IMR-90 (cell line): ENCODE results near the gene MBL2. TPM values are rescaled to one million over a fixed set of nuclear protein-coding genes. Genes with fewer than 3 reads are reported as not detected.

ENCODE experiments used
- ATAC-seq: fragments of 200-7000 bp; cut with Tn5 transposase; 2 replicates; pipeline ENCODE4 v1.9.1; 2020; ENCODE audit warnings: low read depth, mild to moderate bottlenecking, moderate library complexity
- BruUV-seq: library from RNA; stranded (reverse); fragments of 400-500 nt; replicated peaks from 2 replicates; lab custom pipeline; 2021; lab: Mats Ljungman, UMichigan
- CTCF ChIA-PET: fragments of 300-600 bp; formaldehyde crosslinking; extraction: SDS; loops from one replicate; lab custom pipeline; 2021; ENCODE audit warnings: antibody characterized with exemption; lab: Yijun Ruan, JAX
- POLR2A ChIA-PET: fragments of 300-600 bp; sonication (Branson Sonifier 250); formaldehyde crosslinking; loops from one replicate; lab custom pipeline; 2022; ENCODE audit warnings: antibody characterized with exemption; ENCODE audit not compliant: unreplicated experiment; lab: Charles Lee
- DNase-seq: peaks from one replicate; pipeline ENCODE4 v3.0.0; 2013
- H2AFZ ChIP-seq: replicated peaks from 2 replicates; pipeline ENCODE3; 2013; ENCODE audit warnings: low read length, mild to moderate bottlenecking; ENCODE audit not compliant: poor library complexity
- H2AK5ac ChIP-seq: 2 replicates; pipeline ENCODE4 v1.6.1; 2013; ENCODE audit warnings: low read depth, low read length, inconsistent platforms
- H2AK9ac ChIP-seq: replicated peaks from 2 replicates; pipeline ENCODE3; 2013; ENCODE audit warnings: mild to moderate bottlenecking, low read depth, low read length, moderate library complexity; ENCODE audit not compliant: poor library complexity
- H2BK120ac ChIP-seq: 2 replicates; pipeline ENCODE4 v1.6.1; 2013; ENCODE audit warnings: low read depth, low read length, inconsistent platforms
- H2BK15ac ChIP-seq: 3 replicates; pipeline ENCODE4 v1.6.1; 2013; ENCODE audit warnings: low read depth, low read length, inconsistent platforms
- H2BK20ac ChIP-seq: 2 replicates; pipeline ENCODE4 v1.6.1; 2013; ENCODE audit warnings: low read depth, mild to moderate bottlenecking, inconsistent platforms, low read length, moderate library complexity
- H2BK5ac ChIP-seq: 2 replicates; pipeline ENCODE4 v1.6.1; 2013; ENCODE audit warnings: mild to moderate bottlenecking, low read depth, low read length, inconsistent platforms; ENCODE audit not compliant: poor library complexity, severe bottlenecking
- H3K14ac ChIP-seq: replicated peaks from 2 replicates; pipeline ENCODE4 v1.6.1; 2013; ENCODE audit warnings: low read depth, low read length, inconsistent platforms
- H3K18ac ChIP-seq: 2 replicates; pipeline ENCODE4 v1.6.1; 2013; ENCODE audit warnings: low read depth, low read length, control low read depth
- H3K23ac ChIP-seq: 2 replicates; pipeline ENCODE4 v1.6.1; 2013; ENCODE audit warnings: low read depth, low read length, inconsistent platforms
- H3K27ac ChIP-seq: 2 replicates; pipeline ENCODE4 v1.5.1; 2013; ENCODE audit warnings: mild to moderate bottlenecking, control low read depth, low read length; ENCODE audit not compliant: insufficient read depth
- H3K27me3 ChIP-seq: 2 replicates; pipeline ENCODE4 v1.6.1; 2013; ENCODE audit warnings: low read length; ENCODE audit not compliant: control insufficient read depth, insufficient read depth
- H3K36me3 ChIP-seq: 2 replicates; pipeline ENCODE4 v1.6.1; 2013; ENCODE audit warnings: low read length, mixed read lengths; ENCODE audit not compliant: control insufficient read depth, insufficient read depth
- H3K4ac ChIP-seq: 2 replicates; pipeline ENCODE4 v1.6.1; 2013; ENCODE audit warnings: low read depth, low read length, inconsistent platforms
- H3K4me1 ChIP-seq: 2 replicates; pipeline ENCODE4 v1.6.1; 2013; ENCODE audit warnings: low read length, mixed read lengths; ENCODE audit not compliant: control insufficient read depth, insufficient read depth
- H3K4me2 ChIP-seq: 2 replicates; pipeline ENCODE4 v1.6.1; 2013; ENCODE audit warnings: low read depth, mild to moderate bottlenecking, control low read depth, low read length, moderate library complexity
- H3K4me3 ChIP-seq: 2 replicates; pipeline ENCODE4 v1.5.1; 2013; ENCODE audit warnings: low read depth, mild to moderate bottlenecking, control low read depth, low read length, moderate library complexity; ENCODE audit not compliant: insufficient read depth
- H3K56ac ChIP-seq: 2 replicates; pipeline ENCODE4 v1.6.1; 2013; ENCODE audit warnings: low read length, inconsistent platforms; ENCODE audit not compliant: insufficient read depth; ENCODE audit errors: extremely low read depth
- H3K79me1 ChIP-seq, 2 experiments: 2 replicates each; pipeline ENCODE4 v1.6.1; 2013; ENCODE audit warnings: low read length in 2 of 2, inconsistent platforms in 1 of 2, low read depth in 1 of 2
- H3K9ac ChIP-seq: 2 replicates; pipeline ENCODE4 v1.6.1; 2013; ENCODE audit warnings: low read depth, low read length, control low read depth
- H3K9me1 ChIP-seq: 2 replicates; pipeline ENCODE4 v1.6.1; 2013; ENCODE audit warnings: low read length, inconsistent platforms; ENCODE audit not compliant: insufficient read depth
- H3K9me3 ChIP-seq: 2 replicates; pipeline ENCODE4 v1.6.1; 2013; ENCODE audit warnings: low read length; ENCODE audit not compliant: control insufficient read depth, insufficient read depth
- H4K20me1 ChIP-seq: 2 replicates; pipeline ENCODE4 v1.6.1; 2013; ENCODE audit warnings: low read length, inconsistent platforms; ENCODE audit not compliant: insufficient read depth
- H4K5ac ChIP-seq: 2 replicates; pipeline ENCODE4 v1.6.1; 2013; ENCODE audit warnings: mild to moderate bottlenecking, low read depth, low read length, control low read depth
- H4K8ac ChIP-seq, 2 experiments: 2 replicates each; pipeline ENCODE4 v1.6.1; 2013; ENCODE audit warnings: low read depth in 2 of 2, low read length in 2 of 2, control low read depth in 1 of 2, inconsistent platforms in 1 of 2
- H4K91ac ChIP-seq: 2 replicates; pipeline ENCODE4 v1.6.1; 2013; ENCODE audit warnings: low read depth, low read length, inconsistent platforms; ENCODE audit not compliant: insufficient read depth
- BHLHE40 ChIP-seq: fragments of 150-350 bp; IDR thresholded peaks from 2 replicates; pipeline ENCODE4 v1.6.1; 2016; ENCODE audit warnings: mild to moderate bottlenecking, low read depth, low read length
- CEBPB ChIP-seq: IDR thresholded peaks from 2 replicates; pipeline ENCODE4 v1.6.1; 2012; ENCODE audit warnings: low read depth, low read length, improper control_type of control experiment
- CHD1 ChIP-seq: IDR thresholded peaks from 2 replicates; pipeline ENCODE4 v1.6.1; 2012; ENCODE audit warnings: low read depth, low read length, improper control_type of control experiment
- CTCF ChIP-seq: conservative IDR thresholded peaks from 2 replicates; pipeline ENCODE4 v1.5.1; 2012; ENCODE audit warnings: mild to moderate bottlenecking, low read depth, low read length, improper control_type of control experiment
- MAFK ChIP-seq: IDR thresholded peaks from 2 replicates; pipeline ENCODE4 v1.6.1; 2012; ENCODE audit warnings: low read depth, low read length, improper control_type of control experiment
- MAZ ChIP-seq: IDR thresholded peaks from 2 replicates; pipeline ENCODE4 v1.6.1; 2012; ENCODE audit warnings: low read depth, mild to moderate bottlenecking, low read length, improper control_type of control experiment, moderate library complexity, borderline replicate concordance
- NFE2L2 ChIP-seq: fragments of 150-350 bp; IDR thresholded peaks from 2 replicates; pipeline ENCODE4 v1.6.1; 2016; ENCODE audit warnings: low read depth, mild to moderate bottlenecking, low read length
- POLR2A ChIP-seq: IDR thresholded peaks from 2 replicates; pipeline ENCODE4 v1.6.1; 2012; ENCODE audit warnings: mild to moderate bottlenecking, low read depth, low read length
- RCOR1 ChIP-seq: IDR thresholded peaks from 2 replicates; pipeline ENCODE4 v1.6.1; 2012; ENCODE audit warnings: mild to moderate bottlenecking, low read length, improper control_type of control experiment; ENCODE audit not compliant: insufficient replicate concordance
- RFX5 ChIP-seq: IDR thresholded peaks from 2 replicates; pipeline ENCODE4 v1.8.0; 2012; ENCODE audit warnings: low read depth, mild to moderate bottlenecking, low read length, moderate library complexity
- USF2 ChIP-seq: fragments of 150-350 bp; IDR thresholded peaks from 2 replicates; pipeline ENCODE4 v1.6.1; 2017; ENCODE audit warnings: mild to moderate bottlenecking, antibody characterized with exemption, low read length, low read depth
- WGBS, 2 experiments: methylation state at CpG; one replicate each; pipeline versions ENCODE4 v1.1.5 to v1.1.7; 2013; ENCODE audit warnings: missing lambda C conversion rate in 2 of 2; ENCODE audit not compliant: insufficient read length in 1 of 2; ENCODE audit errors: extremely low coverage in 2 of 2; 5-methylcytosine and 5-hydroxymethylcytosine counted together
- dilution Hi-C: fragments of 300-500 bp; cut with HindIII; formaldehyde crosslinking; loops from one replicate; pipeline ENCODE4 v1.14.3; 2018; ENCODE audit warnings: low sequenced_read_pairs; ENCODE audit not compliant: unreplicated experiment
- in situ Hi-C: fragments of 300-500 bp; cut with MboI; formaldehyde crosslinking; loops from 3 replicates; pipeline ENCODE4 v1.14.3; 2019; ENCODE audit warnings: low sequenced_read_pairs, inconsistent platforms, mixed read lengths
- intact Hi-C: fragments of 100-400 bp; cut with micrococcal nuclease; formaldehyde crosslinking; loops from 2 replicates; pipeline ENCODE4 v1.10.0; 2022
- polyA plus RNA-seq, 3 experiments: library from polyadenylated mRNA; depleted of rRNA; stranded (reverse); fragments of >200 nt; gene quantifications; 2 replicates each; pipeline ENCODE4 v1.2.3, GENCODE V29; 2012; ENCODE audit warnings: low replicate concordance in 1 of 3
- total RNA-seq: library from RNA; depleted of rRNA; stranded (reverse); fragments of >200 nt; gene quantifications from 2 replicates; pipeline ENCODE4 v1.2.3, GENCODE V29; 2012

MBL2 gene
- total and polyA plus RNA-seq, 2 of the 4 experiments (the other 2 are of a cell fraction) = not detected

DNA sequence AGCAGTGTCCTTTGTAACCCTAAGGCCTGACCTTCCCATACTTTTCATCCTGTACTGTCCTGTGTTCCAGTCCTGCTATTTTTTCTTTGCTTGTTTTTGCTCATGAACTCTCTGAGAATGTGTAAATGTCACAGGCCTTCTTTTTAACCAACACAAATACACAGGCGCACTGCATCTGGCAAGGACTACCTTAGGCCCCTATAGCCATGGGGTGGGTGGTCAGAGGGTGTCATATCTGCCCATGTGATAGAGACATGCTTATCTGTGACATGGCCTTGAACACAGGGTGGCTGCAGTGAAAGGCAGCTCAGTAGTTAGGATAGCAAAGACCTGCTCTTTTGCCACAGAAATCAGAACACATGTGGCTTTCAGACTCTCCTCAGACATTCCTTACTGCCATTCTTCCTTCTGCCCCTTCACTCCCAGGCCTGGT lies 3.9 kb upstream of the MBL2 start:
- H3K4me1 ChIP-seq = no peaks in the 10 kb centered on the region
- no peak overlapping the region for H2BK5ac ChIP-seq
- CTCF ChIA-PET = no interaction called here
- H4K8ac ChIP-seq = no peak overlapping the region
- H3K4me3 ChIP-seq = no peak overlapping the region
- no peak for DNase-seq
- no peak overlapping the region for H2AK9ac ChIP-seq
- H3K27me3 ChIP-seq = peaks cover 18% of the 10 kb centered on the region
- no peaks in the 10 kb centered on the region for H3K79me1 ChIP-seq
- BruUV-seq = no TSS peak
- dilution Hi-C loops (no loop called here), intact Hi-C loops (no loop called here), in situ Hi-C loops (no loop called here)
- no peak overlapping the region for H3K18ac ChIP-seq
- no peaks in the 10 kb centered on the region for H4K20me1 ChIP-seq
- POLR2A ChIA-PET = no interaction called here
- no peak overlapping the region for H4K91ac ChIP-seq
- no peaks in the 10 kb centered on the region for H3K9me3 ChIP-seq
- H2AFZ ChIP-seq = no peak overlapping the region
- H3K23ac ChIP-seq = no peak overlapping the region
- TF ChIP-seq MAZ (no peak), CEBPB (no peak), USF2 (no peak), RFX5 (no peak), RCOR1 (no peak), BHLHE40 (no peak), NFE2L2 (no peak), POLR2A (no peak), MAFK (no peak), CHD1 (no peak), CTCF (no peak)
- H3K9me1 ChIP-seq = no peaks in the 10 kb centered on the region
- no CpG with 5 or more reads among the region's 1 CpG for WGBS, 2 experiments
- H2BK15ac ChIP-seq = no peak overlapping the region
- no peak for ATAC-seq
- H2BK120ac ChIP-seq = no peak overlapping the region
- H3K4me2 ChIP-seq = no peak overlapping the region
- H2BK20ac ChIP-seq = no peak overlapping the region
- H3K27ac ChIP-seq = no peak overlapping the region
- no peak overlapping the region for H3K14ac ChIP-seq
- no peak overlapping the region for H3K9ac ChIP-seq
- no peak overlapping the region for H3K4ac ChIP-seq
- H3K36me3 ChIP-seq = no peaks in the 10 kb centered on the region
- no peak overlapping the region for H2AK5ac ChIP-seq
- no peak overlapping the region for H4K5ac ChIP-seq
- no peak overlapping the region for H3K56ac ChIP-seq
